PFSK-1 (cell line): Measurements from ENCODE around the gene EIF3A.

Source experiments
- FOXP2 ChIP-seq: optimal IDR thresholded peaks from 2 replicates; pipeline ENCODE3; 2011; ENCODE audit warnings: borderline replicate concordance, control low read depth, inconsistent platforms; ENCODE audit not compliant: insufficient read depth; ENCODE audit errors: extremely low read length, extremely low read depth
- POLR2AphosphoS5 ChIP-seq: IDR thresholded peaks from 2 replicates; pipeline ENCODE4 v1.6.1; 2012; ENCODE audit warnings: low read depth, mild to moderate bottlenecking, control low read depth, low read length, moderate library complexity
- REST ChIP-seq, 2 experiments: IDR thresholded peaks; 2 replicates each; pipeline versions ENCODE4 v1.6.1 to v1.8.0; 2011 to 2012; ENCODE audit warnings: low read depth in 2 of 2, low read length in 2 of 2, control low read depth in 1 of 2, inconsistent platforms in 1 of 2, mild to moderate bottlenecking in 1 of 2, moderate library complexity in 1 of 2; ENCODE audit not compliant: insufficient read depth in 1 of 2
- SIN3A ChIP-seq: IDR thresholded peaks from 2 replicates; pipeline ENCODE4 v1.6.1; 2012; ENCODE audit warnings: mild to moderate bottlenecking, low read length, moderate library complexity, borderline replicate concordance; ENCODE audit not compliant: insufficient read depth
- TAF1 ChIP-seq: IDR thresholded peaks from 2 replicates; pipeline ENCODE4 v1.6.1; 2012; ENCODE audit warnings: low read length, control low read depth, borderline replicate concordance; ENCODE audit not compliant: insufficient read depth

DNA sequence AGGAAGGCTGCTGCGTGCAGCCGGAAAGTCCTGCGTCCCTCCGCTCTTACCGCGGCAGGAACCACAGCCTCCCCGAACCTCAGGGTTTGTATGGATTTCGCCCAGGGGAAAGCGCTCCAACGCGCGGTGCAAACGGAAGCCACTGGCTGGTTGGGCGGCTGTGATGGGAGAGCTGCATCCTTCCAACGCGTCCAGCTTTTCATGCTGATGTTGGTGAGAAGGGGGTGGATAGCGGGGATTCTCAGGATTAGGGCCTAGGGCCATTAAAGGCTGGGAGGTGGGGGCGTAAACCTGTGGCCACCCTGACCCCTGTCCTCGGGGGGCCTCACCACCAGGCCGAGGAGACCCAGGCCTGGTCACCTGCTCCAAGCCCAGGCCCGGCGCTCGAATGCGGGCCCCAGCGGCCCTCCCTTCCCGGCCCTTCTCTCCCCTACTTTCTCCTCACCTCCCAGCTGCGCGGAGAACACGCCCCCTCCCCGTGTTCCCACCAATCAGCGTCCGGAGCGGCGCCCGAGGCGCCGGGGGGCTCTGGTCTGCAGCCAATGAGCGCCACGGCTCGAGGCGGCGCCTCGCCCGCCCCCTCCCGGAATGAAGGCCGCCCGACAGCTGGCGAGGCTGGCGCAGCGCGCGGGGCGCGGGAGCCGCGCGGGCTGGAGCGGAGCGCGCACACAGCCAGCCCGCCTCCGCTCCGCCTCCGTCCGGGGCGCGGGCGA, 51.6 kb downstream of the EIF3A start:
- TF ChIP-seq POLR2AphosphoS5 (no peak), SIN3A (no peak), REST (IDR thresholded peaks at IDR 0.05; ENCODE audit: insufficient read depth in 1 of 2, low read depth in 2 of 2, low read length in 2 of 2) (no peak), TAF1 (no peak), FOXP2 (no peak)
